OCI-LY1 (cell line): ENCODE results near the gene METTL25B.

ENCODE experiments used
- H2AFZ ChIP-seq: fragments of 200-600 bp; sonication (generic), shearing (Covaris generic); 2 replicates; pipeline ENCODE4 v1.6.0; 2014; ENCODE audit warnings: antibody characterized with exemption, mild to moderate bottlenecking, low read length
- H3F3A ChIP-seq: fragments of 200-600 bp; sonication (generic), shearing (Covaris generic); 2 replicates; pipeline ENCODE4 v1.6.0; 2014; ENCODE audit warnings: mild to moderate bottlenecking, antibody characterized with exemption, low read length, moderate library complexity; ENCODE audit not compliant: insufficient read depth
- H3K27ac ChIP-seq: fragments of 200-600 bp; sonication (generic); 2 replicates; pipeline ENCODE4 v1.5.1; 2014; ENCODE audit warnings: low read length, mixed run types, mild to moderate bottlenecking, low read depth; ENCODE audit not compliant: poor library complexity, severe bottlenecking
- H3K27me3 ChIP-seq: fragments of 200-600 bp; sonication (generic); 2 replicates; pipeline ENCODE4 v1.6.0; 2014; ENCODE audit warnings: antibody characterized with exemption, mild to moderate bottlenecking, low read length, moderate library complexity; ENCODE audit not compliant: insufficient read depth
- H3K36me3 ChIP-seq: fragments of 200-600 bp; sonication (generic); 2 replicates; pipeline ENCODE4 v1.6.1; 2014; ENCODE audit warnings: mild to moderate bottlenecking, antibody characterized with exemption, low read length, moderate library complexity, mixed read lengths; ENCODE audit not compliant: insufficient read depth
- H3K4me1 ChIP-seq: fragments of 200-600 bp; sonication (generic); 2 replicates; pipeline ENCODE4 v1.5.1; 2014; ENCODE audit warnings: mild to moderate bottlenecking, low read length, moderate library complexity; ENCODE audit not compliant: insufficient read depth, severe bottlenecking
- H3K4me2 ChIP-seq: fragments of 200-600 bp; sonication (generic), shearing (Covaris generic); 2 replicates; pipeline ENCODE4 v1.6.1; 2014; ENCODE audit warnings: low read length
- H3K4me3 ChIP-seq: fragments of 200-600 bp; sonication (generic); 2 replicates; pipeline ENCODE4 v1.5.1; 2014; ENCODE audit warnings: low read length, low read depth, mild to moderate bottlenecking, mixed read lengths; ENCODE audit not compliant: poor library complexity, severe bottlenecking
- H3K79me2 ChIP-seq: fragments of 200-600 bp; shearing (Covaris generic); 2 replicates; pipeline ENCODE4 v1.6.1; 2016; ENCODE audit warnings: mixed run types, low read length, mixed read lengths; ENCODE audit not compliant: insufficient read depth
- H3K9ac ChIP-seq: fragments of 200-600 bp; sonication (generic), shearing (Covaris generic); 2 replicates; pipeline ENCODE4 v1.6.1; 2014; ENCODE audit warnings: mild to moderate bottlenecking, low read length, mixed read lengths
- H3K9me2 ChIP-seq: fragments of 200-600 bp; sonication (generic), shearing (Covaris generic); 2 replicates; pipeline ENCODE4 v1.6.1; 2014; ENCODE audit warnings: low read depth, mild to moderate bottlenecking, low read length, mixed read lengths
- H3K9me3 ChIP-seq: fragments of 200-600 bp; shearing (Covaris generic); 2 replicates; pipeline ENCODE4 v1.6.1; 2014; ENCODE audit warnings: low read length, mixed read lengths
- H4K20me1 ChIP-seq: fragments of 200-600 bp; sonication (generic), shearing (Covaris generic); 2 replicates; pipeline ENCODE4 v1.6.0; 2016; ENCODE audit warnings: mild to moderate bottlenecking, low read length; ENCODE audit not compliant: insufficient read depth
- CTCF ChIP-seq: fragments of 200-600 bp; sonication (generic), shearing (Covaris generic); IDR thresholded peaks from 2 replicates; pipeline ENCODE4 v1.5.1; 2017; ENCODE audit warnings: mild to moderate bottlenecking, antibody characterized with exemption, low read length, moderate library complexity, mixed read lengths
- EZH2 ChIP-seq: fragments of 200-600 bp; sonication (generic), shearing (Covaris generic); IDR thresholded peaks from 2 replicates; pipeline ENCODE4 v1.8.0; 2017; ENCODE audit warnings: borderline replicate concordance, mixed run types, mild to moderate bottlenecking, antibody characterized with exemption, low read length, moderate library complexity, mixed read lengths

Gene METTL25B

GRCh38 chr1:156740237-156740740 lies 12.0 kb downstream of the METTL25B start:
- Histone ChIP-seq H2AFZ (no peak overlapping the region), H3K9me2 (no peaks in the 10 kb centered on the region), H3K9ac (peak overlapping the region; percentile 92), H3K4me2 (peak overlapping the region; percentile 85), H3F3A (0 out of 2 replicates have a peak, but pooled peaks cover 9% of the 10 kb centered on the region), H3K27ac (peak overlapping the region; percentile 66), H4K20me1 (no peaks in the 10 kb centered on the region), H3K79me2 (peaks cover 7% of the 10 kb centered on the region), H3K4me1 (peaks cover 21% of the 10 kb centered on the region), H3K36me3 (peaks cover 78% of the 10 kb centered on the region), H3K4me3 (peak overlapping the region; percentile 80), H3K27me3 (no peaks in the 10 kb centered on the region), H3K9me3 (no peaks in the 10 kb centered on the region)
- TF ChIP-seq CTCF, result no peak
- no peak for TF ChIP-seq EZH2

DNA sequence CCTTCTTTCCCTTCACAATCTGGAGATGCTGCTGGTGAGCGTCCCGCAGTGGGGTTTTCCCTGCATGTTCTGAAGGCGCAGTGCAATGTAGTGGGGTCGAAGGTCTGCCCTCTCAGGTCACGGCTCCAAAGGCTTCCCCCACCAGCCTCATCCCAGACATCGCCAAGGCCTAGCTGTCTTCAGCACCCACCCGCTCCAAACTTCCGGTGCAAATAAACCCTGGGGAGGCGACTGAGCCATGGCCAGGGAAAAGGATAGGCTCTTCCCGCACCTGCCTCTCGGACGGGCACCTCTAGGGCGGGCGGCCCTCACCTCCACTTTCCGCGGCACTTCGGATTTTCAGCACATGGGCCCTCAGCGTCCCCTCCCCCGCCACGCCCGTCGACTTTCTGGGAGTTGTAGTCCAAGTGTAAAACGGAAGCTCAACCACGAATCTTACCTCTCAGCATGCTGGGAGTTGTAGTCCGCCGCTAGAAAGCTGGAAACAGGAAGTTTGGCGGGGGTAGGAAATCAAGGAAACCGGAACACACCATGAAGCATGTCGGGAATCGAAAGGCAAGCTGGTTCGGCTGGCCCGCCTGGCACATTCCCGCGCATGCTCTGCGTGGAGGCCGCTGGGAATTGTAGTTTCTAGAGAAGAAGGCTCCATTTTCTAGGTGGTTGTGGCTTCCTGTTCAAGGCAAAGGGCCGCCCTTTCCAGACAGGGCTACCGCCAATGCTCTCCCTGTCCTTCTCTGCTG lies 12.6 kb downstream of the METTL25B start, which contains the start of gene MRPL24:
MRPL24 (minus strand) TSS at position 348 of the 740 bp plus-strand sequence. CDS start 2,384 bp downstream, outside the sequence.
- Histone ChIP-seq H3F3A (0 out of 2 replicates have a peak, but pooled peaks cover 9% of the 10 kb centered on the region), H3K27ac (peak within 1 kb of the TSS; percentile 82), H3K79me2 (peaks cover 9% of the 10 kb centered on the region), H3K9ac (peak within 1 kb of the TSS; percentile 92), H2AFZ (no peak within 1 kb of the TSS), H3K4me3 (peak within 1 kb of the TSS; percentile 80), H3K4me2 (peak within 1 kb of the TSS; percentile 85), H3K9me2 (no peaks in the 10 kb centered on the region), H4K20me1 (no peaks in the 10 kb centered on the region), H3K27me3 (no peaks in the 10 kb centered on the region), H3K4me1 (peaks cover 21% of the 10 kb centered on the region), H3K9me3 (no peaks in the 10 kb centered on the region), H3K36me3 (peaks cover 84% of the 10 kb centered on the region)
- TF ChIP-seq CTCF (no peak), EZH2 (no peak)

GRCh38 chr1:156741481-156741983 lies 13.3 kb downstream of the METTL25B start:
- Histone ChIP-seq H3K27ac (peak overlapping the region; percentile 82), H3K4me3 (peak overlapping the region; percentile 54)

More at GRCh38 chr1:156741481-156741983, 13.3 kb downstream of the METTL25B start:
- TF ChIP-seq EZH2 (no peak), CTCF (no peak)
- Histone ChIP-seq H3K9me3 (no peaks in the 10 kb centered on the region), H3K9me2 (no peaks in the 10 kb centered on the region), H3K4me2 (peak overlapping the region; percentile 72), H3K79me2 (peaks cover 15% of the 10 kb centered on the region), H4K20me1 (no peaks in the 10 kb centered on the region), H3K9ac (peak overlapping the region; percentile 49; the same call in 1 of the 2 replicates), H3K4me1 (peaks cover 27% of the 10 kb centered on the region), H3K27me3 (no peaks in the 10 kb centered on the region), H3F3A (0 out of 2 replicates have a peak, but pooled peaks cover 9% of the 10 kb centered on the region), H2AFZ (no peak overlapping the region), H3K36me3 (peaks cover 84% of the 10 kb centered on the region)
